Ovary (tissue), 9 donors: ENCODE results near the gene SYPL1. TPM values are rescaled to one million over a fixed set of nuclear protein-coding genes. Genes with fewer than 3 reads are reported as not detected.

ENCODE experiments used
- DNase-seq, 5 donors: peaks; one replicate each; pipeline ENCODE4 v3.0.0-alpha.2; 2019 to 2020
- H3K27ac ChIP-seq, 2 donors: fragments of 200-600 bp; one replicate each; pipeline versions ENCODE4 v1.5.1 to v1.8.0; 2019 to 2022
- H3K27me3 ChIP-seq: fragments of 200-600 bp; one replicate; pipeline ENCODE4 v1.8.0; 2022
- H3K36me3 ChIP-seq: fragments of 200-600 bp; sonication (generic); one replicate; pipeline ENCODE4 v1.5.1; 2019
- H3K4me1 ChIP-seq: one replicate; pipeline ENCODE4 v1.8.1; 2013; ENCODE audit warnings: mild to moderate bottlenecking, moderate library complexity; ENCODE audit not compliant: insufficient read depth
- H3K4me3 ChIP-seq: fragments of 200-600 bp; sonication (generic); one replicate; pipeline ENCODE4 v1.5.1; 2017
- H3K9me3 ChIP-seq, 2 donors: fragments of 200-600 bp in 1 of 2; sonication (generic) in 1 of 2; one replicate each; pipeline versions ENCODE4 v1.5.1 to v1.8.1; 2013 to 2019; ENCODE audit warnings: mild to moderate bottlenecking in 1 of 2, moderate library complexity in 1 of 2
- CTCF ChIP-seq, 3 donors: fragments of 450-650 bp in 2 of 3; fragments of 200-600 bp in 1 of 3; IDR thresholded peaks; one replicate each; pipeline versions ENCODE4 v1.5.1 to v1.8.0; 2016 to 2022; ENCODE audit warnings: antibody characterized with exemption in 3 of 3, mild to moderate bottlenecking in 1 of 3
- EP300 ChIP-seq: sonication (generic); formaldehyde crosslinking; IDR thresholded peaks from one replicate; pipeline ENCODE4 v1.6.1; 2017; ENCODE audit warnings: antibody characterized with exemption
- POLR2A ChIP-seq: fragments of 450-650 bp; IDR thresholded peaks from one replicate; pipeline ENCODE4 v1.6.1; 2017; ENCODE audit warnings: antibody characterized with exemption, mild to moderate bottlenecking, moderate library complexity
- WGBS, 3 donors: extraction: QIAGEN DNeasy Blood & Tissue Kit in 1 of 3; methylation state at CpG; one replicate each; pipeline versions ENCODE4 v1.1.5 to v1.1.7; 2013 to 2017; 5-methylcytosine and 5-hydroxymethylcytosine counted together
- intact Hi-C, 4 donors: fragments of 100-400 bp; cut with DNase I; formaldehyde crosslinking; loops; one replicate each; pipeline versions ENCODE4 v1.11.0 to v1.15.1; 2022 to 2023
- polyA plus RNA-seq, 2 donors: library from polyadenylated mRNA; stranded (reverse); fragments of 200-250 nt in 1 of 2; fragments of 350-450 nt in 1 of 2; fragmentation: Illumina TruSeq in 1 of 2; extraction: RNeasy Lipid Tissue Mini Kit (QIAGEN cat#74804) in 1 of 2; gene quantifications; one replicate each; pipeline ENCODE4 v1.2.3, GENCODE V29; 2013 to 2014
- total RNA-seq, 7 donors: library from RNA; depleted of rRNA in 2 of 7; stranded (reverse); fragments of >200 nt in 2 of 7; fragmentation: NEBNext Ultra II Directional in 3 of 7; extraction: Animal tissue kit (Norgen Biotek cat#: 25700) in 3 of 7; gene quantifications; one replicate each; pipeline versions ENCODE4 v1.1.0 to v1.2.4, GENCODE V29; 2016 to 2023
- donor health status: DM: no; HTN: no; CAD: no; lungs with moderate emphysema.
- donor health status: DM: no; HTN: no; CAD: no.
- donor health status: Bipolar disorder and iron deficiency.
- donor health status: DM: yes; HTN: yes; CAD: no.
- donor health status: DM: no; HTN: no; CAD: no.
- donor health status: DM: yes; HTN: yes; CAD: no.

SYPL1 gene
- total and polyA plus RNA-seq, 9 donors, result 71.5 to 127 (median 83.5) TPM

GRCh38 chr7:106042196-106042611 is 69.9 kb downstream of the SYPL1 start:
- intact Hi-C loops, result loop anchor here (5.0 to 10.0 kb wide), 4 partner anchors 110 to 390 kb away; no protein-coding TSS in a partner anchor
- H3K9me3 ChIP-seq, result no peaks in the 10 kb centered on the region
- H3K27me3 ChIP-seq, result no peaks in the 10 kb centered on the region
- H3K4me1 ChIP-seq, result peaks cover 18% of the 10 kb centered on the region
- no peak overlapping the region for H3K4me3 ChIP-seq
- WGBS, 3 donors, result 33 to 43% (median 37%) methylated on average over 4 of the region's 4 CpGs
- DNase-seq, result peak; percentile 53 to 62 (median 58)
- H3K36me3 ChIP-seq, result no peaks in the 10 kb centered on the region
- no peak for TF ChIP-seq CTCF (IDR thresholded peaks at IDR 0.05)
- no peak for TF ChIP-seq POLR2A
- TF ChIP-seq EP300, result no peak
- H3K27ac ChIP-seq, result peak overlapping the region; percentile 52 to 56

- no peak overlapping the region for H3K4me3 ChIP-seq
- no peak overlapping the region for H3K27ac ChIP-seq
- no peaks in the 10 kb centered on the region for H3K9me3 ChIP-seq
- 84 to 86% (median 84%) methylated on average over 6 of the region's 6 CpGs for WGBS, 3 donors
- intact Hi-C loops, result loop anchor here (5.0 to 10.0 kb wide), 4 partner anchors 109 to 389 kb away; no protein-coding TSS in a partner anchor
- H3K4me1 ChIP-seq, result peaks cover 18% of the 10 kb centered on the region
- TF ChIP-seq EP300 (no peak), POLR2A (no peak), CTCF (IDR thresholded peaks at IDR 0.05) (peak in 1 of 3 donors; percentile 25)
- DNase-seq, result peak in 3 of 5 donors; percentile 22 to 45 (median 43)
- no peaks in the 10 kb centered on the region for H3K36me3 ChIP-seq
- no peaks in the 10 kb centered on the region for H3K27me3 ChIP-seq
These were observed 70.9 kb downstream of the SYPL1 start for GRCh38 chr7:106041140-106041717.

Other genes with a start within 250 kb of the SYPL1 start
- 10 to 100 TPM in 4 of 7 donors, 1 to 10 TPM in 3; 5.6 to 17.6 (median 11.4) TPM for gene ATXN7L1, start 235.7 kb downstream of the SYPL1 start, total RNA-seq
- gene ATXN7L1, start 235.7 kb downstream of the SYPL1 start, polyA plus RNA-seq, result 10 to 100 TPM in 1 of 2 donors, 1 to 10 TPM in 1; 5.0 to 13.6 TPM
- 10 to 100 TPM in 3 of 7 donors, 1 to 10 TPM in 4; 5.8 to 76.4 (median 9.9) TPM for gene CDHR3, start 149.0 kb downstream of the SYPL1 start, total RNA-seq
- 1 to 10 TPM; 1.8 to 3.5 TPM for gene CDHR3, start 149.0 kb downstream of the SYPL1 start, polyA plus RNA-seq
- gene NAMPT, start 172.7 kb upstream of the SYPL1 start, total RNA-seq, result 100 to 1,000 TPM in 6 of 7 donors, 10 to 100 TPM in 1; 73.8 to 609 (median 230) TPM
- gene NAMPT, start 172.7 kb upstream of the SYPL1 start, polyA plus RNA-seq, result 10 to 100 TPM; 39.5 to 43.3 TPM